Measurements from ENCODE around the gene SCGN.

GRCh38 chr6:25641940-25642666, 9.9 kb upstream of the SCGN start:
- TF ChIP-seq POLR2A (IDR thresholded peaks at IDR 0.05; ENCODE audit: low read length) (no peak), GATA1 (IDR thresholded peaks at IDR 0.05; ENCODE audit: low read depth, low read length) (no peak)
